Erythroblast (primary cell): ENCODE data around the gene DIAPH2.

Experiments used
- GATA1 ChIP-seq: IDR thresholded peaks from 2 replicates; pipeline ENCODE4 v1.6.1; 2011; ENCODE audit warnings: low read depth, mild to moderate bottlenecking, control low read depth, low read length, moderate library complexity
- POLR2A ChIP-seq: IDR thresholded peaks from 2 replicates; pipeline ENCODE4 v1.6.1; 2011; ENCODE audit warnings: mild to moderate bottlenecking, low read length

GRCh38 chrX:96861661-96862060 is 177.0 kb downstream of the DIAPH2 start:
- no peak for TF ChIP-seq POLR2A
- no peak for TF ChIP-seq GATA1
